Measurements from ENCODE around the gene KCTD8.

KCTD8 gene

DNA sequence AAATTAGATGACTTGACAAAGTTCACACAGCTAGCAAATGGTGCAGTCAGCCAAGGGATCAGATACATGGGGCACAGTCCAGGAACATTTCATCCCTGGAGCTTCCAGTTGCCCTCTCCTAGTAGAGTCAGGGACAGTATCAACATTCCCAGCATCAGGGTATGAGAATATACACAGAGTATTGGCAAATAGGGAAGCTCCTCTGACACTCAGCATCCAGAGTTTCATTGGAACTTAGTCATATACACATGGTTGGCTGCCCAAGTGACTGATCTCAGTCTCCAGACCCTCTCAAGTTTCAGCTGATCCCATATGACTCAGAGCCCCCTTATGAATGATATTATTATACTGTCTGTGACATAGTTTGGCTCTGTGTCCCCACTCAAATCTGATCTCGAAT lies 13.7 kb upstream of the KCTD8 start:
- Histone ChIP-seq H3K4me3 (replicated peaks; ENCODE audit: low read depth, low read length) (no peak overlapping the region), H3K36me3 (ENCODE audit: control insufficient read depth, insufficient read depth, low read length) (no peaks in the 10 kb centered on the region), H3K27me3 (replicated peaks; ENCODE audit: control insufficient read depth, insufficient read depth, low read length) (no peaks in the 10 kb centered on the region)
- no peak for DNase-seq (ENCODE audit: extremely low read depth, insufficient read length)
- TF ChIP-seq CTCF (IDR thresholded peaks at IDR 0.05; ENCODE audit: insufficient read depth, low read length, poor library complexity, severe bottlenecking): no peak

- H3K27me3 ChIP-seq (replicated peaks; ENCODE audit: control insufficient read depth, insufficient read depth, low read length): no peaks in the 10 kb centered on the region; the same call in 1 of the 2 replicates
- no peak overlapping the region for H3K4me3 ChIP-seq (replicated peaks; ENCODE audit: low read depth, low read length)
- no peaks in the 10 kb centered on the region for H3K36me3 ChIP-seq (ENCODE audit: control insufficient read depth, insufficient read depth, low read length)
- peak; percentile 27 for DNase-seq (ENCODE audit: extremely low read depth, insufficient read length)
- no peak for TF ChIP-seq CTCF (IDR thresholded peaks at IDR 0.05; ENCODE audit: insufficient read depth, low read length, poor library complexity, severe bottlenecking)
Measured at GRCh38 chr4:44447563-44448504, 775 bp downstream of the KCTD8 start.

DNA sequence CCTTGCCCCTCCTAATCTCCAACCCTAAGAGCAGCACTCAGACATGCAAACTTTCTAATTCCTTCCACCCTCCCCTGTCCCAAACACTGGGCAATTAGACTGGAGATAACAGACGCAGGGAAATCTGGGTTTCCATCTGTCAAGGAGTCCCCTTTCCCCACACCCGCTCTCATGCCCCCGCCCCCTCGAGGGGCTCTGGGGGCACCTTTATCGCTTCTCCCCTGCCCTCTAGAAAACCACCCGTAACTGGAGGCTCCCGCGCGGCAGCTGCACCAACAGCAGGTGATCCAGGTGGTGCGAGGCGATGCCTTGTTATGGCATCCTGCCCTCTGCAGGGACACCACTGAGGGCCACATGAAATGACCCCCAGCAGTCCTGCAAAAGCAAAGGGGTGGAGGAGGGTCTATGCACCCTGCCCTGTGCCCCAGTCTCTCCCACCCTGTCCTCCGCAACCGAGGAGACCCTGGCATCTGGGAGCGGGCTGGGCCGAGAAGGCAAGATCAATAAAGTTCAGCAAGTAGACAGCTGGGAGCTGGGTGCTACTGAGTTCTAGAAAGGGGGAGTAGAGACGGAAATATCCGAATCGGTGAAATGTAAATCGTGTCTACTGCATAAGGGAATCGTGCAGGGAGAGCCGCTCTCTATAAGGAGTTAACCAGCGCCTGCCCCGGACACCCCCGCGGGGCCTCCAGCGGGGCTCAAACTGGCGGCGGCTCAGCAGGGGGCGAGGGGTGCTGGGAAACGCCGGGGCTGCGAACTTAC lies 1.6 kb downstream of the KCTD8 start:
- no peak for TF ChIP-seq CTCF (IDR thresholded peaks at IDR 0.05; ENCODE audit: insufficient read depth, low read length, poor library complexity, severe bottlenecking)
- Histone ChIP-seq H3K4me3 (replicated peaks; ENCODE audit: low read depth, low read length) (no peak overlapping the region), H3K36me3 (ENCODE audit: control insufficient read depth, insufficient read depth, low read length) (no peaks in the 10 kb centered on the region), H3K27me3 (replicated peaks; ENCODE audit: control insufficient read depth, insufficient read depth, low read length) (no peaks in the 10 kb centered on the region; the same call in 1 of the 2 replicates)
- no peak for DNase-seq (ENCODE audit: extremely low read depth, insufficient read length)

DNA sequence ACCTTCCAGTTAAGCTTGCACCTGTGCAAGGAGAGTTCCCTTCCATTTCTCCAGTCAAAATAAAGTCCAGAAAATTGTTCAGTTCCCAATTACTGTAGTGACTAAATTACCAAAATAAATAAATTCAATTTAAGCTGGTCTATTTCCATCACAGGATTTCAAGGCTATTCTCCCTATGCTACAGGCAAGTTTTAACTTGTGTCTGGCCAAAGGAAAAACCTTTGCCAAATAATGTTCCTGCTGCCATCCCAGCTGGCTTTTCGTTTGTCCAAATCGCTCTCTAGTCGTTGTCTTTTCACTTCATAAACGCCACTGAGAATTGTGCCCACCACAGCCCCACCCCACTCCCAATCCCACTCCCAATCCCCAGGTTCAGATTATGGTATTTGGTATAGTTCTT lies 2.4 kb downstream of the KCTD8 start:
- no peak for TF ChIP-seq CTCF (IDR thresholded peaks at IDR 0.05; ENCODE audit: insufficient read depth, low read length, poor library complexity, severe bottlenecking)
- Histone ChIP-seq H3K36me3 (ENCODE audit: control insufficient read depth, insufficient read depth, low read length) (no peaks in the 10 kb centered on the region), H3K27me3 (replicated peaks; ENCODE audit: control insufficient read depth, insufficient read depth, low read length) (no peaks in the 10 kb centered on the region; the same call in 1 of the 2 replicates), H3K4me3 (replicated peaks; ENCODE audit: low read depth, low read length) (no peak overlapping the region)
- no peak for DNase-seq (ENCODE audit: extremely low read depth, insufficient read length)

- Histone ChIP-seq H3K4me3 (replicated peaks; ENCODE audit: low read depth, low read length) (no peak overlapping the region), H3K36me3 (ENCODE audit: control insufficient read depth, insufficient read depth, low read length) (no peaks in the 10 kb centered on the region), H3K27me3 (replicated peaks; ENCODE audit: control insufficient read depth, insufficient read depth, low read length) (no peaks in the 10 kb centered on the region)
- DNase-seq (ENCODE audit: extremely low read depth, insufficient read length): no peak
- TF ChIP-seq CTCF (IDR thresholded peaks at IDR 0.05; ENCODE audit: insufficient read depth, low read length, poor library complexity, severe bottlenecking): no peak
Measured at GRCh38 chr4:44438687-44439086, 9.9 kb downstream of the KCTD8 start.

Measured in GM06990 (cell line).